NCI-H1417 treated with DMSO at 0.1 percent for 48 hours (cell line): ENCODE data around the gene ARHGAP22.

Source experiments
- DNase-seq: peaks from one replicate; lab custom pipeline; 2025; lab: John Stamatoyannopoulos, UW

Gene ARHGAP22

GRCh38 chr10:48633381-48634197 is 28.7 kb upstream of the ARHGAP22 start:
- no peak for DNase-seq

- no peak for DNase-seq
These were observed 27.3 kb upstream of the ARHGAP22 start for GRCh38 chr10:48632166-48632565.

- no peak for DNase-seq
These were observed 23.2 kb upstream of the ARHGAP22 start for GRCh38 chr10:48627984-48628609.

- no peak for DNase-seq
These were observed 22.3 kb upstream of the ARHGAP22 start for GRCh38 chr10:48626986-48627731.

- no peak for DNase-seq
These were observed 21.6 kb upstream of the ARHGAP22 start for GRCh38 chr10:48626447-48626846.

GRCh38 chr10:48625826-48626134 is 20.9 kb upstream of the ARHGAP22 start:
- DNase-seq, result no peak

GRCh38 chr10:48623607-48624132 is 18.8 kb upstream of the ARHGAP22 start:
- no peak for DNase-seq

GRCh38 chr10:48623009-48623408 is 18.1 kb upstream of the ARHGAP22 start:
- DNase-seq, result no peak

- no peak for DNase-seq
These were observed 15.8 kb upstream of the ARHGAP22 start for GRCh38 chr10:48620719-48621118.

GRCh38 chr10:48616436-48616835 is 11.6 kb upstream of the ARHGAP22 start:
- DNase-seq, result no peak

- DNase-seq, result no peak
These were observed 9.9 kb upstream of the ARHGAP22 start for GRCh38 chr10:48614481-48615390.

GRCh38 chr10:48613016-48613415 is 8.1 kb upstream of the ARHGAP22 start:
- no peak for DNase-seq

- no peak for DNase-seq
These were observed 7.5 kb upstream of the ARHGAP22 start for GRCh38 chr10:48612236-48612943.

GRCh38 chr10:48611133-48611532 is 6.3 kb upstream of the ARHGAP22 start:
- DNase-seq, result no peak

- DNase-seq, result no peak
These were observed 5.8 kb upstream of the ARHGAP22 start for GRCh38 chr10:48610585-48611093.

- no peak for DNase-seq
These were observed 5.2 kb upstream of the ARHGAP22 start for GRCh38 chr10:48609899-48610584.

- DNase-seq, result no peak
These were observed 4.6 kb upstream of the ARHGAP22 start for GRCh38 chr10:48609441-48609840.

GRCh38 chr10:48608976-48609375 is 4.1 kb upstream of the ARHGAP22 start:
- no peak for DNase-seq

- no peak for DNase-seq
These were observed 3.4 kb upstream of the ARHGAP22 start for GRCh38 chr10:48608279-48608681.
